CD4-positive, alpha-beta memory T cell (primary cell): Measurements from ENCODE around the gene CDH5. TPM values are rescaled to one million over a fixed set of nuclear protein-coding genes. Genes with fewer than 3 reads are reported as not detected.
A peak's percentile ranks its signal among the peaks of the same experiment; 100 is the strongest.

ENCODE experiments used
- CTCF ChIA-PET: fragments of 350-600 bp; sonication (Branson Sonifier 250); formaldehyde crosslinking; loops from one replicate; lab custom pipeline; 2021; ENCODE audit warnings: inconsistent platforms; ENCODE audit not compliant: partially characterized antibody; lab: Charles Lee
- POLR2A ChIA-PET: fragments of 350-600 bp; sonication (Branson Sonifier 250); formaldehyde crosslinking; loops from one replicate; lab custom pipeline; 2021; ENCODE audit not compliant: partially characterized antibody; lab: Charles Lee
- DNase-seq, 5 donors: peaks; one replicate each; pipeline versions ENCODE4 v3.0.0 to v3.0.0-alpha.2; 2020 to 2022; ENCODE audit warnings: mixed read lengths in 1 of 5
- H3K27ac ChIP-seq: one replicate; pipeline ENCODE4 v1.7.0; 2013; ENCODE audit warnings: low read depth, low read length
- H3K27me3 ChIP-seq: 2 replicates; pipeline ENCODE4 v1.7.0; 2013; ENCODE audit warnings: mild to moderate bottlenecking, low read length, moderate library complexity; ENCODE audit not compliant: insufficient read depth
- H3K36me3 ChIP-seq: 2 replicates; pipeline ENCODE4 v1.7.0; 2013; ENCODE audit warnings: mild to moderate bottlenecking, low read length, moderate library complexity; ENCODE audit not compliant: insufficient read depth
- H3K4me1 ChIP-seq: 2 replicates; pipeline ENCODE4 v1.7.0; 2013; ENCODE audit warnings: mild to moderate bottlenecking, low read length, moderate library complexity; ENCODE audit not compliant: insufficient read depth
- H3K4me3 ChIP-seq, 2 donors: one replicate each; pipeline ENCODE4 v1.7.0; 2013; ENCODE audit warnings: low read length in 2 of 2, mild to moderate bottlenecking in 1 of 2
- H3K9me3 ChIP-seq, 2 donors: one replicate each; pipeline ENCODE4 v1.7.0; 2013; ENCODE audit warnings: low read length in 2 of 2, control low read depth in 1 of 2; ENCODE audit not compliant: control insufficient read depth in 1 of 2
- H3K27ac Mint-ChIP-seq, 7 donors: one replicate each; pipeline ENCODE4 v1.8.0; 2020 to 2021; ENCODE audit warnings: mixed read lengths in 7 of 7, mild to moderate bottlenecking in 6 of 7, inconsistent platforms in 3 of 7, moderate library complexity in 3 of 7
- H3K27me3 Mint-ChIP-seq, 2 donors: one replicate each; pipeline ENCODE4 v1.8.0; 2020 to 2021; ENCODE audit warnings: mixed read lengths in 2 of 2
- H3K36me3 Mint-ChIP-seq, 2 donors: one replicate each; pipeline ENCODE4 v1.8.0; 2020 to 2021; ENCODE audit warnings: mixed read lengths in 2 of 2, inconsistent platforms in 1 of 2, mild to moderate bottlenecking in 1 of 2
- H3K4me1 Mint-ChIP-seq, 4 donors: one replicate each; pipeline ENCODE4 v1.8.0; 2020 to 2021; ENCODE audit warnings: mixed read lengths in 4 of 4, mild to moderate bottlenecking in 1 of 4
- H3K4me3 Mint-ChIP-seq, 8 donors: one replicate each; pipeline ENCODE4 v1.8.0; 2020 to 2021; ENCODE audit warnings: mixed read lengths in 8 of 8, mild to moderate bottlenecking in 7 of 8, moderate library complexity in 6 of 8, inconsistent platforms in 3 of 8
- H3K9me3 Mint-ChIP-seq, 8 donors: one replicate each; pipeline ENCODE4 v1.8.0; 2020 to 2021; ENCODE audit warnings: mixed read lengths in 8 of 8, mild to moderate bottlenecking in 5 of 8, inconsistent platforms in 3 of 8, moderate library complexity in 1 of 8
- intact Hi-C: fragments of 100-400 bp; cut with micrococcal nuclease; formaldehyde crosslinking; loops from one replicate; pipeline ENCODE4 v1.15.1; 2023
- polyA plus RNA-seq, 2 donors: library from polyadenylated mRNA; unstranded; fragments of 300-500 nt; fragmentation: Illumina TruSeq; gene quantifications; one replicate each; pipeline ENCODE4 v1.2.3, GENCODE V29; 2021
- total RNA-seq, 2 experiments: library from RNA; stranded (reverse); gene quantifications; one replicate each; pipeline ENCODE4 v1.2.3, GENCODE V29; 2021

The CDH5 gene
- total and polyA plus RNA-seq, 4 experiments from 2014 or later, result not detected

DNA sequence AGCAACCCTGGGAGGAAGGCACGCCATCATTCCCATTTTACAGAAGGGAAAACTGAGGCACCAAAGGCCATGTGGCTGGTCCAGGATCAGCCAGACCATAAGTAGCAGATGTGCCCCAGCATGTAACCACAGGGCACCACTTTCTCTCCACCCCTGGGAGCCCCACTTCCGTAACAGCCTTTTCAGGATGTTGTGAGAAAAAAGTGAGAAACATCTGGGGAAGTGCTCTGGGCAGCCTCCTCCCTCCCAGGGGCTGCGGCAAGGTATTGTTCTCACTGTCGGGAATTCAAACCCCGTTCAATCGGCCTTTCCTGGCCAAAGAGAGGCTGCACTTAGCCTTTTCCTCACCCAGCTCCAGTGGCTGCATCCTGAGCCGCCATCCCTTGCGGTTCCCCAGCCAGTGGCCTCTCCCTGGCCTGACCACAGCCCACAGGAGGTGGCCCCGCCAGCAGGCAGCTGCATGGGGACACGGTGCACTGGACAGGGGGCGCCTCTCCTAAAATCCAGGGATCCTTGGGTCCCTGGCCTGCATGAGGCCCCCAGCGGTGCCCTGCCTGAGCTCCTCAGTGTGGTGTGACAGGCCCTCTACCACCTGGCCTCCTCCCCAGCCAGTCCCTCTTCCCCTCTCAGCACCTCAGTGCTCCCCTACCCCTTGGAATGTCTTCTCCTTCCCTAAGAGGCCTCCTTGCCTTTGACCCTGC lies 5.7 kb upstream of the CDH5 start:
- intact Hi-C loops, result no loop called here
- Histone ChIP-seq H3K4me3 (no peak overlapping the region), H3K27ac (no peak overlapping the region), H3K36me3 (no peaks in the 10 kb centered on the region), H3K27me3 (peaks cover 16% of the 10 kb centered on the region), H3K9me3 (no peaks in the 10 kb centered on the region), H3K4me1 (peaks cover 5% of the 10 kb centered on the region)
- Mint-ChIP-seq H3K27me3 (peaks cover 47 to 49% of the 10 kb centered on the region in 2 donors), H3K36me3 (no peaks in the 10 kb centered on the region), H3K4me3 (no peak overlapping the region), H3K9me3 (peaks cover 0 to 1% (median 0%) of the 10 kb centered on the region in 8 donors), H3K4me1 (peaks cover 1 to 6% (median 4%) of the 10 kb centered on the region in 4 donors), H3K27ac (no peak overlapping the region)
- DNase-seq, result no peak
- CTCF ChIA-PET, result no interaction called here
- POLR2A ChIA-PET, result no interaction called here

DNA sequence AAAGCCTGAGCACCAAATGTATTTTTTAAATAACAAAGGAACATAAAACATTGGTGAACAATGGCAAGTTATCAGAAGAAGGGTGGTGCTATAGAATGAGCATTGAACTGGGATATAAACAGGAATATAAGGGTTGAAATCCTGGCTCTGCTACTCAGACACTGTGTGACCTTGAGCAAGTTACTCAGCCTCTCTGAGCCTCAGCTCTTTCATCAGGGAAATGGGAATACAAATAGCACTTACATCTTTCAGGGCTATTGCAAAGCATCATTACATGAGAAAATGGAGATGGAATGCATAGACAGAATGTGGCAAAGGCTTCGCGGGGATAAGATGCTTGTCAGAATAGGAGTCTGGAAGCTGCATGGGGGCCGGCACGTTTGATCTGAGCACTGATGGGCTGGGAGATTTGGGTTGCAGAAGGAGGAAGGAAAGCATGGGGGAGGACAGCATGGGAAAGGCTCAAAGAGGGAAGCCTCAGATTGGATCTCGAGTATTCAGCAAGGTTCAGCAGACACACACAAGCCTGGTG lies 4.8 kb upstream of the CDH5 start:
- DNase-seq, result no peak
- Mint-ChIP-seq H3K9me3 (peaks cover 0 to 1% (median 0%) of the 10 kb centered on the region in 8 donors), H3K27me3 (peaks cover 45 to 48% of the 10 kb centered on the region in 2 donors), H3K4me3 (no peak overlapping the region), H3K4me1 (peaks cover 1 to 6% (median 4%) of the 10 kb centered on the region in 4 donors), H3K27ac (no peak overlapping the region), H3K36me3 (no peaks in the 10 kb centered on the region)
- intact Hi-C loops, result no loop called here
- CTCF ChIA-PET, result no interaction called here
- H3K4me1 ChIP-seq, result peaks cover 5% of the 10 kb centered on the region
- POLR2A ChIA-PET, result no interaction called here
- no peaks in the 10 kb centered on the region for H3K9me3 ChIP-seq
- peaks cover 16% of the 10 kb centered on the region for H3K27me3 ChIP-seq
- H3K27ac ChIP-seq, result no peak overlapping the region
- H3K36me3 ChIP-seq, result no peaks in the 10 kb centered on the region
- H3K4me3 ChIP-seq, result no peak overlapping the region

DNA sequence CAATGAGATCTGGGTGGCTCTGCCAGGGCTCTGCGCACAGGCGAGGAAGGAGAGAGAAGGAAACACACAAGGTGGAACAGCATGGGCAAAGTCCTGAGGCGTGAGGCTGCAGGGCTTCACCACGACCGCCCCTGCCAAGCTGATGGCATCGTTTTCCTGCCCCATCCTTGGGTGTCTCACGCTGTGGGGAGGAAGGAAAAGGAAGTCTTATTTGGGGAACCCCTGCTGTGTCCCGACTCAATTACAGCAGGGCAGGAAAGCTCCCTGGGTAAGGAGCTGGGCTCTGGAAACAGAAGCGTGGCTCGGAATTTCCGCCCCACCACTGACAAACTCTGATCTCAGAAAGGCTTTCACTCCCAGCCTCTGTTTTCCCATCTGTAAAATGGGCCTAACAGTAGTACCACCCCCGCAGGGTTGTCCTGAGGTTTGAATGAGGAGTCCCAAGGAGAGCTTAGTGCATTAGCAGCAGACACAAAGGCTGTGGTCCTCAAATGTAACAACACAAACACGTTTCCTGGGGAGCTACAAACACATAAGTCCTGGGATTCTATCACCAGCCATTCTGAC lies 3.2 kb upstream of the CDH5 start:
- ChIA-PET CTCF (no interaction called here), POLR2A (no interaction called here)
- Histone ChIP-seq H3K36me3 (no peaks in the 10 kb centered on the region), H3K27me3 (peaks cover 16% of the 10 kb centered on the region), H3K9me3 (no peaks in the 10 kb centered on the region), H3K27ac (no peak overlapping the region), H3K4me1 (peaks cover 5% of the 10 kb centered on the region), H3K4me3 (no peak overlapping the region)
- Mint-ChIP-seq H3K36me3 (no peaks in the 10 kb centered on the region), H3K27me3 (peaks cover 40 to 42% of the 10 kb centered on the region in 2 donors), H3K4me1 (peaks cover 0 to 6% (median 3%) of the 10 kb centered on the region in 4 donors), H3K4me3 (no peak overlapping the region), H3K27ac (peak overlapping the region in 1 of 7 donors; percentile 64), H3K9me3 (peaks cover 0 to 1% (median 0%) of the 10 kb centered on the region in 8 donors)
- DNase-seq, result no peak
- intact Hi-C loops, result no loop called here

DNA sequence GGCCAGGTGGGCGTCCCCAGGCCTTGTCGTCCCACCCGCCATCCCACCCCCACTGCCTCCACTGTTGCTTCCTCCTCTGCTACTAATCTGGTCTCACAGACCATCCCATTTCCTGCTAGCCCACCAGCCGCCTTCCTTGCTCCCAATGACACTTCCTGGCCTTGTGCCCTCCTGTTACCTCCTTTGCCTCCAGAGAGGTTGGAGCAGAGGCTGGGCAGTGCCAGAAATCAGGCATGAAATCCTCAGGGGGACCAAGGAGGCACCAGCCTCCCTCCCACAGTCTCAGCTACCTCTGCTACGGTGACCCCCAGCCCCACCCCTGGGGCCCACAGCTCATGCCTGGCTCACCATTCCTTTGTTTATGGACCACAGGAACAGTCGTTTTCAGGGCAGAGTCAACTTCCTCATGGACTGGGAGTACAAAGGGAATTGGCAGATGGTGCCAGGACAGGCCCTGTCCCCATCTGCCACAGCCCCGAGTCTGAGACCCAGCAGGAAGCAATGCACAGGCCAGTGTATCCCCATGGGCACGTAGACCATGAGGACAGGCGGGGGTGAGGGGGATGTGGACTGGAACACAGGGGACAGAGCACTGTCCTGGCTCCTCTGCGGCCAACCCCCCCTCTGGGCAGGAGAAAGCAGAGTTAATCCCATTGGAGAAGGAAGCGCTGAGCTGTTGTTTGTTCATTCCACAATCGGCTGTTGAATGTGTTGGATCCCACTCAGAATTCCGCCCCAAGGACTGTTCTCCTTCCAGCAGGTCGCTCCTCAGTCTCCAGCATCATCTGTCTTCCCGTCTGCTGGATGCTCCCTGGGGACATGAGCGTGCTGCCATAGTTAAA lies 2.2 kb upstream of the CDH5 start:
- Histone ChIP-seq H3K27me3 (peaks cover 16% of the 10 kb centered on the region), H3K9me3 (no peaks in the 10 kb centered on the region), H3K36me3 (no peaks in the 10 kb centered on the region), H3K4me3 (no peak overlapping the region), H3K4me1 (peaks cover 5% of the 10 kb centered on the region), H3K27ac (no peak overlapping the region)
- ChIA-PET CTCF (interaction anchor here (5.0 kb wide), 1 partner anchor 8 kb away, joined by 44 read pairs; no protein-coding TSS in a partner anchor), POLR2A (no interaction called here)
- intact Hi-C loops, result no loop called here
- Mint-ChIP-seq H3K36me3 (no peaks in the 10 kb centered on the region), H3K4me3 (no peak overlapping the region), H3K9me3 (peaks cover 0 to 1% (median 0%) of the 10 kb centered on the region in 8 donors), H3K27me3 (peaks cover 37 to 38% of the 10 kb centered on the region in 2 donors), H3K4me1 (peaks cover 0 to 10% (median 3%) of the 10 kb centered on the region in 4 donors), H3K27ac (no peak overlapping the region)
- DNase-seq, result no peak

DNA sequence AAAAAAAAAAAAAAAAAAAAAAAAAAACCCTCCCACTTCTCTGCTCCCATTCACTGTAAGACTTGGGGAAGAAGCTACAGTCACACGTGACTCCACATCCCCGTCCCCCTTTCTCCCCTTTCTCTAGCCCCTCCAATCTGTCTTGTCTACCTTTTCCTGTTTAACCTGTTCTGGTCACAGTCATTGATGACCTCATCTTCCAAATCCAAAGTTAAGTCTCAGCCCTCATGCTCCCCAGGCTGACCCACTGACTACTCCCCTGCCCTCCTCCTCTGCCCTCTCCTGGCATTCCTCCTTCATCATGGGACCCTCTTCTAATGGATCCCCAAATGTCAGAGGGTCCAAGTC lies 1.6 kb upstream of the CDH5 start:
- Histone ChIP-seq H3K4me3 (no peak overlapping the region), H3K4me1 (peaks cover 5% of the 10 kb centered on the region), H3K36me3 (no peaks in the 10 kb centered on the region), H3K9me3 (no peaks in the 10 kb centered on the region), H3K27ac (no peak overlapping the region), H3K27me3 (peaks cover 16% of the 10 kb centered on the region)
- peak overlapping the region in 1 of 7 donors; percentile 32 for H3K27ac Mint-ChIP-seq
- POLR2A ChIA-PET, result no interaction called here
- no peak overlapping the region for H3K4me3 Mint-ChIP-seq
- peaks cover 35 to 38% of the 10 kb centered on the region in 2 donors for H3K27me3 Mint-ChIP-seq
- peaks cover 0 to 1% (median 0%) of the 10 kb centered on the region in 8 donors for H3K9me3 Mint-ChIP-seq
- intact Hi-C loops, result no loop called here
- H3K36me3 Mint-ChIP-seq, result no peaks in the 10 kb centered on the region
- no peak for DNase-seq
- H3K4me1 Mint-ChIP-seq, result peaks cover 0 to 10% (median 3%) of the 10 kb centered on the region in 4 donors
- CTCF ChIA-PET, result interaction anchor here (5.0 kb wide), 1 partner anchor 8 kb away, joined by 44 read pairs; no protein-coding TSS in a partner anchor

DNA sequence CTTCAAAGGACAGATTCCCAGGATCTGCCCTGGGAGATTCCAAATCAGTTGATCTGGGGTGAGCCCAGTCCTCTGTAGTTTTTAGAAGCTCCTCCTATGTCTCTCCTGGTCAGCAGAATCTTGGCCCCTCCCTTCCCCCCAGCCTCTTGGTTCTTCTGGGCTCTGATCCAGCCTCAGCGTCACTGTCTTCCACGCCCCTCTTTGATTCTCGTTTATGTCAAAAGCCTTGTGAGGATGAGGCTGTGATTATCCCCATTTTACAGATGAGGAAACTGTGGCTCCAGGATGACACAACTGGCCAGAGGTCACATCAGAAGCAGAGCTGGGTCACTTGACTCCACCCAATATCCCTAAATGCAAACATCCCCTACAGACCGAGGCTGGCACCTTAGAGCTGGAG lies 840 bp upstream of the CDH5 start:
- DNase-seq, result no peak
- Histone ChIP-seq H3K4me3 (no peak overlapping the region), H3K27ac (no peak overlapping the region), H3K4me1 (peaks cover 3% of the 10 kb centered on the region), H3K27me3 (peaks cover 16% of the 10 kb centered on the region), H3K36me3 (no peaks in the 10 kb centered on the region), H3K9me3 (no peaks in the 10 kb centered on the region)
- H3K4me1 Mint-ChIP-seq, result peaks cover 0 to 10% (median 3%) of the 10 kb centered on the region in 4 donors
- intact Hi-C loops, result no loop called here
- peaks cover 35 to 38% of the 10 kb centered on the region in 2 donors for H3K27me3 Mint-ChIP-seq
- no peaks in the 10 kb centered on the region for H3K36me3 Mint-ChIP-seq
- ChIA-PET POLR2A (no interaction called here), CTCF (interaction anchor here (5.0 kb wide), 1 partner anchor 9 kb away, joined by 44 read pairs; no protein-coding TSS in a partner anchor)
- peaks cover 0 to 1% (median 0%) of the 10 kb centered on the region in 8 donors for H3K9me3 Mint-ChIP-seq
- peak overlapping the region in 1 of 7 donors; percentile 24 for H3K27ac Mint-ChIP-seq
- H3K4me3 Mint-ChIP-seq, result no peak overlapping the region
